Measurements from ENCODE around the gene PROSER2. TPM values are rescaled to one million over a fixed set of nuclear protein-coding genes. Genes with fewer than 3 reads are reported as not detected.
A peak's percentile ranks its signal among the peaks of the same experiment; 100 is the strongest.

Gene PROSER2
- total and polyA plus RNA-seq, 9 of the 15 experiments (the other 6 are each of a cell fraction or from before 2014, with no cell fraction given), result 0.62 to 14.8 (median 2.9) TPM

DNA sequence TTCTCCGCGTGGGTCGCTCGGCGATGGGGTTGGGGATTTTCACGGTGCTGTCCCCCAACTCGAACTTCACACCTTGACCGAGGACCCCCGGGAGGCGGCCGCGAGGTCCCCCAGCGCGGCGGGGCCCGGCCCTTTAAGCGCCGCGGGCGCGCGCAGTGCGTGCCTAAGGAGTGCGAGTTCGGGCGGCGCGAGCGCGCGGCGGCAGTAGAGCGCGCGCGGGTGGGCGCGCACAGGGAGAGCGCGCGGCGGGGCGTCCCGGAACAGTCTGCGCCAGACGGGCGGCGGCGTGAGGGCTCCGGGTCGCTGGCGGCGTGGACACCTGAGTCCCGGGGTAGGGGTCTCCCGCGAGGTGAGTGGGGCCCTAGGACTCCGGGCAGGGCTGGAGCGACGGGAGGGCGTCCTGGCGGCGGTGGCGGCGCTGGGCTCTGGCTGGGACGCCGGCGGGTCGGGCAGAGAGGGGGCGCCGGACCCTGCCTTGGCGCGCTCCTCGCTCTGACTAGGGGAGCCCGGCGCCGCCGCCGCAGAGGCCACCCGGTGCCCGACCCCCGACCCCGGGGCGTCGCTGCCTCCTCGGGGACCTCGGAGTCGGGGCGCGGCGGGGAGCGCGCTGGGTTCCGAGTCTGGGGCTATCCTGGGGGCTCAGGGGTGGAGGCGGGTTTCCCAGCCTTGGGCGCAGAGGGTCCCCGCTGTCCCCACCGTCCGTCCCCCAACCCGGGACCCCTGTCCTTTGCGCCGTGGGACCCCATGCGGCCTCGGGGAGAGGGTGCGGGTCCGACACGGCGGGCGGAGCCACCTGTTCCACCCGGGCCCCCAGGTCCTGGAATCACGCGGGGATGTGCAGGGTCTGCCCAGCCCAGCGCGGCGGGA lies at the start of gene PROSER2 (continued):
- 0 out of 2 replicates have a peak, but pooled peaks have one; percentile 32 for TF ChIP-seq ZNF197 (CRISPR knock-in tag; IDR thresholded peaks at IDR 0.05; ENCODE audit: low read depth)
- TF ChIP-seq ZFP36 (IDR thresholded peaks at IDR 0.05; ENCODE audit: low read depth, low read length, partially characterized antibody), result peak; percentile 90
- TF ChIP-seq, protein P1, sequence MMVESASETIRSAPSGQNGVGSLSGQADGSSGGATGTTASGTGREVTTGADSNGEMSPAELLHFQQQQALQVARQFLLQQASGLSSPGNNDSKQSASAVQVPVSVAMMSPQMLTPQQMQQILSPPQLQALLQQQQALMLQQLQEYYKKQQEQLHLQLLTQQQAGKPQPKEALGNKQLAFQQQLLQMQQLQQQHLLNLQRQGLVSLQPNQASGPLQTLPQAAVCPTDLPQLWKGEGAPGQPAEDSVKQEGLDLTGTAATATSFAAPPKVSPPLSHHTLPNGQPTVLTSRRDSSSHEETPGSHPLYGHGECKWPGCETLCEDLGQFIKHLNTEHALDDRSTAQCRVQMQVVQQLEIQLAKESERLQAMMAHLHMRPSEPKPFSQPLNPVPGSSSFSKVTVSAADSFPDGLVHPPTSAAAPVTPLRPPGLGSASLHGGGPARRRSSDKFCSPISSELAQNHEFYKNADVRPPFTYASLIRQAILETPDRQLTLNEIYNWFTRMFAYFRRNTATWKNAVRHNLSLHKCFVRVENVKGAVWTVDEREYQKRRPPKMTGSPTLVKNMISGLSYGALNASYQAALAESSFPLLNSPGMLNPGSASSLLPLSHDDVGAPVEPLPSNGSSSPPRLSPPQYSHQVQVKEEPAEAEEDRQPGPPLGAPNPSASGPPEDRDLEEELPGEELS (CRISPR knock-in tag; IDR thresholded peaks at IDR 0.05; ENCODE audit: borderline replicate concordance), result no peak
- peak; percentile 91 for TF ChIP-seq CTBP1 (IDR thresholded peaks at IDR 0.05; ENCODE audit: borderline replicate concordance)
- TF ChIP-seq, protein P2, sequence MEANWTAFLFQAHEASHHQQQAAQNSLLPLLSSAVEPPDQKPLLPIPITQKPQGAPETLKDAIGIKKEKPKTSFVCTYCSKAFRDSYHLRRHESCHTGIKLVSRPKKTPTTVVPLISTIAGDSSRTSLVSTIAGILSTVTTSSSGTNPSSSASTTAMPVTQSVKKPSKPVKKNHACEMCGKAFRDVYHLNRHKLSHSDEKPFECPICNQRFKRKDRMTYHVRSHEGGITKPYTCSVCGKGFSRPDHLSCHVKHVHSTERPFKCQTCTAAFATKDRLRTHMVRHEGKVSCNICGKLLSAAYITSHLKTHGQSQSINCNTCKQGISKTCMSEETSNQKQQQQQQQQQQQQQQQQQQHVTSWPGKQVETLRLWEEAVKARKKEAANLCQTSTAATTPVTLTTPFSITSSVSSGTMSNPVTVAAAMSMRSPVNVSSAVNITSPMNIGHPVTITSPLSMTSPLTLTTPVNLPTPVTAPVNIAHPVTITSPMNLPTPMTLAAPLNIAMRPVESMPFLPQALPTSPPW (CRISPR knock-in tag; IDR thresholded peaks at IDR 0.05), result 0 out of 2 replicates have a peak, but pooled peaks have one; percentile 11
- TF ChIP-seq, protein P3, sequence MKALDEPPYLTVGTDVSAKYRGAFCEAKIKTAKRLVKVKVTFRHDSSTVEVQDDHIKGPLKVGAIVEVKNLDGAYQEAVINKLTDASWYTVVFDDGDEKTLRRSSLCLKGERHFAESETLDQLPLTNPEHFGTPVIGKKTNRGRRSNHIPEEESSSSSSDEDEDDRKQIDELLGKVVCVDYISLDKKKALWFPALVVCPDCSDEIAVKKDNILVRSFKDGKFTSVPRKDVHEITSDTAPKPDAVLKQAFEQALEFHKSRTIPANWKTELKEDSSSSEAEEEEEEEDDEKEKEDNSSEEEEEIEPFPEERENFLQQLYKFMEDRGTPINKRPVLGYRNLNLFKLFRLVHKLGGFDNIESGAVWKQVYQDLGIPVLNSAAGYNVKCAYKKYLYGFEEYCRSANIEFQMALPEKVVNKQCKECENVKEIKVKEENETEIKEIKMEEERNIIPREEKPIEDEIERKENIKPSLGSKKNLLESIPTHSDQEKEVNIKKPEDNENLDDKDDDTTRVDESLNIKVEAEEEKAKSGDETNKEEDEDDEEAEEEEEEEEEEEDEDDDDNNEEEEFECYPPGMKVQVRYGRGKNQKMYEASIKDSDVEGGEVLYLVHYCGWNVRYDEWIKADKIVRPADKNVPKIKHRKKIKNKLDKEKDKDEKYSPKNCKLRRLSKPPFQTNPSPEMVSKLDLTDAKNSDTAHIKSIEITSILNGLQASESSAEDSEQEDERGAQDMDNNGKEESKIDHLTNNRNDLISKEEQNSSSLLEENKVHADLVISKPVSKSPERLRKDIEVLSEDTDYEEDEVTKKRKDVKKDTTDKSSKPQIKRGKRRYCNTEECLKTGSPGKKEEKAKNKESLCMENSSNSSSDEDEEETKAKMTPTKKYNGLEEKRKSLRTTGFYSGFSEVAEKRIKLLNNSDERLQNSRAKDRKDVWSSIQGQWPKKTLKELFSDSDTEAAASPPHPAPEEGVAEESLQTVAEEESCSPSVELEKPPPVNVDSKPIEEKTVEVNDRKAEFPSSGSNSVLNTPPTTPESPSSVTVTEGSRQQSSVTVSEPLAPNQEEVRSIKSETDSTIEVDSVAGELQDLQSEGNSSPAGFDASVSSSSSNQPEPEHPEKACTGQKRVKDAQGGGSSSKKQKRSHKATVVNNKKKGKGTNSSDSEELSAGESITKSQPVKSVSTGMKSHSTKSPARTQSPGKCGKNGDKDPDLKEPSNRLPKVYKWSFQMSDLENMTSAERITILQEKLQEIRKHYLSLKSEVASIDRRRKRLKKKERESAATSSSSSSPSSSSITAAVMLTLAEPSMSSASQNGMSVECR (CRISPR knock-in tag; IDR thresholded peaks at IDR 0.05), result peak; percentile 57; the same call in 1 of the 2 replicates
- 0 out of 2 replicates have a peak, but pooled peaks have one; percentile 25 for TF ChIP-seq L3MBTL2 (IDR thresholded peaks at IDR 0.05)
- TF ChIP-seq POLR2B (IDR thresholded peaks at IDR 0.05; ENCODE audit: low read depth, partially characterized antibody), result peak; percentile 56
- TF ChIP-seq NUFIP1 (IDR thresholded peaks at IDR 0.05; ENCODE audit: partially characterized antibody), result no peak
- no peak for TF ChIP-seq PRMT5 (CRISPR knock-in tag; IDR thresholded peaks at IDR 0.05)
- peak; percentile 78 for TF ChIP-seq RBBP5 (IDR thresholded peaks at IDR 0.05; ENCODE audit: borderline replicate concordance, insufficient read depth, low read length, poor library complexity, severe bottlenecking)
- TF ChIP-seq ZNF212 (CRISPR knock-in tag; IDR thresholded peaks at IDR 0.05), result no peak
- TF ChIP-seq NRF1 (conservative IDR thresholded peaks at IDR 0.05 in 1 of 2, IDR thresholded peaks at IDR 0.05 in 1 of 2), result peak in 1 of 2 experiments; percentile 76; a peak in 2 of 4 replicates
- TF ChIP-seq NFIC (IDR thresholded peaks at IDR 0.05), result peak; percentile 18; the same call in 1 of the 2 replicates
- TF ChIP-seq KDM2B (CRISPR knock-in tag; IDR thresholded peaks at IDR 0.05), result 0 out of 2 replicates have a peak, but pooled peaks have one; percentile 28
- TF ChIP-seq EHMT2 (IDR thresholded peaks at IDR 0.05), result no peak
- TF ChIP-seq DMBX1 (CRISPR knock-in tag; IDR thresholded peaks at IDR 0.05; ENCODE audit: borderline replicate concordance), result peak; percentile 88
- peak; percentile 32; the same call in 1 of the 2 replicates for TF ChIP-seq GABPA (tag; conservative IDR thresholded peaks at IDR 0.05; ENCODE audit: low read depth)
- TF ChIP-seq SMAD4 (CRISPR knock-in tag; conservative IDR thresholded peaks at IDR 0.05), result peak; percentile 88
